HEK293 (cell line): ENCODE results near the gene ARPC2.

Experiments used
- CTCF ChIA-PET: fragments of 350-600 bp; formaldehyde crosslinking; extraction: SDS; loops from one replicate; lab custom pipeline; 2021; ENCODE audit warnings: antibody characterized with exemption; lab: Yijun Ruan, JAX
- POLR2A ChIA-PET: fragments of 300-600 bp; formaldehyde crosslinking; extraction: SDS; loops from one replicate; lab custom pipeline; 2020; ENCODE audit warnings: antibody characterized with exemption, inconsistent platforms; lab: Yijun Ruan, JAX
- H3K27ac ChIP-seq: fragments of 200-500 bp; sonication (Bioruptor generic); 2 replicates; pipeline ENCODE4 v1.5.1; 2014; ENCODE audit warnings: low read depth, low read length, control low read depth, inconsistent platforms; ENCODE audit errors: extremely low read depth
- H3K36me3 ChIP-seq, 2 experiments: fragments of 200-500 bp in 1 of 2; sonication (Bioruptor generic) in 1 of 2; 1 replicate in 1 of 2; 2 replicates in 1 of 2; pipeline ENCODE4 v1.5.1; 2014 to 2017; ENCODE audit warnings: inconsistent platforms in 2 of 2, low read length in 2 of 2; ENCODE audit not compliant: control insufficient read depth in 2 of 2, insufficient read depth in 1 of 2
- H3K4me1 ChIP-seq: fragments of 200-500 bp; sonication (Bioruptor generic); 2 replicates; pipeline ENCODE4 v1.5.1; 2014; ENCODE audit warnings: mild to moderate bottlenecking, low read length, inconsistent platforms; ENCODE audit not compliant: control insufficient read depth, insufficient read depth
- H3K4me3 ChIP-seq: 2 replicates; pipeline ENCODE4 v1.5.1; 2011; ENCODE audit warnings: low read depth, mild to moderate bottlenecking, control low read depth, low read length, moderate library complexity
- H3K9me3 ChIP-seq: fragments of 200-500 bp; sonication (Bioruptor generic); 2 replicates; pipeline ENCODE4 v1.5.1; 2014; ENCODE audit warnings: low read depth, low read length, inconsistent platforms; ENCODE audit not compliant: control insufficient read depth, insufficient read depth
- FEZF1 ChIP-seq: fragments of 450-650 bp; formaldehyde crosslinking; IDR thresholded peaks from 2 replicates; pipeline ENCODE4 v1.5.1; 2016; ENCODE audit warnings: missing biosample characterization, missing genetic modification characterization
- HOXA7 ChIP-seq: sonication (generic); formaldehyde crosslinking; IDR thresholded peaks from 2 replicates; pipeline ENCODE4 v1.8.1; 2022; ENCODE audit warnings: missing genetic modification reagents, borderline replicate concordance
- KLF1 ChIP-seq: fragments of 450-650 bp; formaldehyde crosslinking; IDR thresholded peaks from 2 replicates; pipeline ENCODE4 v1.5.1; 2016; ENCODE audit warnings: missing biosample characterization, missing genetic modification characterization
- ZBTB17 ChIP-seq: fragments of 450-650 bp; formaldehyde crosslinking; IDR thresholded peaks from 2 replicates; pipeline ENCODE4 v1.5.1; 2016; ENCODE audit warnings: missing biosample characterization, missing genetic modification characterization
- ZFHX2 ChIP-seq: fragments of 450-650 bp; formaldehyde crosslinking; conservative IDR thresholded peaks from 2 replicates; pipeline ENCODE4 v1.5.1; 2016; ENCODE audit warnings: missing biosample characterization, missing genetic modification characterization
- ZFP69B ChIP-seq: fragments of 450-650 bp; formaldehyde crosslinking; IDR thresholded peaks from 2 replicates; pipeline ENCODE4 v1.5.1; 2016; ENCODE audit warnings: missing biosample characterization, missing genetic modification characterization
- ZNF112 ChIP-seq: fragments of 450-650 bp; formaldehyde crosslinking; IDR thresholded peaks from 2 replicates; pipeline ENCODE4 v1.5.0; 2017; ENCODE audit warnings: missing biosample characterization, missing genetic modification characterization
- ZNF155 ChIP-seq: fragments of 450-650 bp; formaldehyde crosslinking; IDR thresholded peaks from 2 replicates; pipeline ENCODE4 v1.5.1; 2016; ENCODE audit warnings: missing biosample characterization, missing genetic modification characterization
- ZNF223 ChIP-seq: fragments of 450-650 bp; formaldehyde crosslinking; IDR thresholded peaks from 2 replicates; pipeline ENCODE4 v1.5.1; 2016; ENCODE audit warnings: missing biosample characterization, missing genetic modification characterization
- ZNF23 ChIP-seq: fragments of 450-650 bp; formaldehyde crosslinking; IDR thresholded peaks from 2 replicates; pipeline ENCODE4 v1.5.1; 2016; ENCODE audit warnings: missing biosample characterization, missing genetic modification characterization, borderline replicate concordance
- ZNF239 ChIP-seq: fragments of 450-650 bp; formaldehyde crosslinking; IDR thresholded peaks from 2 replicates; pipeline ENCODE4 v1.5.1; 2016; ENCODE audit warnings: missing biosample characterization, missing genetic modification characterization
- ZNF324 ChIP-seq: fragments of 450-650 bp; formaldehyde crosslinking; IDR thresholded peaks from 2 replicates; pipeline ENCODE4 v1.5.1; 2016; ENCODE audit warnings: missing biosample characterization, missing genetic modification characterization
- ZNF335 ChIP-seq: fragments of 450-650 bp; formaldehyde crosslinking; conservative IDR thresholded peaks from 2 replicates; pipeline ENCODE4 v1.5.1; 2016; ENCODE audit warnings: missing biosample characterization, missing genetic modification characterization
- ZNF366 ChIP-seq: fragments of 450-650 bp; formaldehyde crosslinking; conservative IDR thresholded peaks from 2 replicates; pipeline ENCODE4 v1.5.1; 2016; ENCODE audit warnings: missing biosample characterization, missing genetic modification characterization
- ZNF530 ChIP-seq: fragments of 450-650 bp; formaldehyde crosslinking; IDR thresholded peaks from 2 replicates; pipeline ENCODE4 v1.5.1; 2016; ENCODE audit warnings: low read depth, missing biosample characterization, missing genetic modification characterization
- ZNF558 ChIP-seq: fragments of 450-650 bp; formaldehyde crosslinking; IDR thresholded peaks from 2 replicates; pipeline ENCODE4 v1.5.1; 2016; ENCODE audit warnings: missing biosample characterization, missing genetic modification characterization
- ZNF571 ChIP-seq: fragments of 450-650 bp; formaldehyde crosslinking; IDR thresholded peaks from 2 replicates; pipeline ENCODE4 v1.5.0; 2017; ENCODE audit warnings: missing biosample characterization, missing genetic modification characterization
- ZNF600 ChIP-seq: fragments of 450-650 bp; formaldehyde crosslinking; IDR thresholded peaks from 2 replicates; pipeline ENCODE4 v1.5.1; 2016; ENCODE audit warnings: missing biosample characterization, missing genetic modification characterization
- ZNF707 ChIP-seq: fragments of 450-650 bp; formaldehyde crosslinking; IDR thresholded peaks from 2 replicates; pipeline ENCODE4 v1.5.1; 2016; ENCODE audit warnings: missing biosample characterization, missing genetic modification characterization
- TF ChIP-seq, protein P1 (sequence below): fragments of 450-650 bp; formaldehyde crosslinking; IDR thresholded peaks from 2 replicates; pipeline ENCODE4 v1.5.1; 2016; ENCODE audit warnings: missing biosample characterization, missing genetic modification characterization
- TF ChIP-seq, protein P2 (sequence below): fragments of 450-650 bp; formaldehyde crosslinking; IDR thresholded peaks from 2 replicates; pipeline ENCODE4 v1.5.1; 2017; ENCODE audit warnings: missing biosample characterization, missing genetic modification characterization
- TF ChIP-seq, protein P3 (sequence below): fragments of 450-650 bp; formaldehyde crosslinking; IDR thresholded peaks from 2 replicates; pipeline ENCODE4 v1.5.1; 2016; ENCODE audit warnings: missing biosample characterization, missing genetic modification characterization
- TF ChIP-seq, protein P4 (sequence below): fragments of 450-650 bp; formaldehyde crosslinking; IDR thresholded peaks from 2 replicates; pipeline ENCODE4 v1.5.1; 2016; ENCODE audit warnings: missing biosample characterization, missing genetic modification characterization

ARPC2 gene

DNA sequence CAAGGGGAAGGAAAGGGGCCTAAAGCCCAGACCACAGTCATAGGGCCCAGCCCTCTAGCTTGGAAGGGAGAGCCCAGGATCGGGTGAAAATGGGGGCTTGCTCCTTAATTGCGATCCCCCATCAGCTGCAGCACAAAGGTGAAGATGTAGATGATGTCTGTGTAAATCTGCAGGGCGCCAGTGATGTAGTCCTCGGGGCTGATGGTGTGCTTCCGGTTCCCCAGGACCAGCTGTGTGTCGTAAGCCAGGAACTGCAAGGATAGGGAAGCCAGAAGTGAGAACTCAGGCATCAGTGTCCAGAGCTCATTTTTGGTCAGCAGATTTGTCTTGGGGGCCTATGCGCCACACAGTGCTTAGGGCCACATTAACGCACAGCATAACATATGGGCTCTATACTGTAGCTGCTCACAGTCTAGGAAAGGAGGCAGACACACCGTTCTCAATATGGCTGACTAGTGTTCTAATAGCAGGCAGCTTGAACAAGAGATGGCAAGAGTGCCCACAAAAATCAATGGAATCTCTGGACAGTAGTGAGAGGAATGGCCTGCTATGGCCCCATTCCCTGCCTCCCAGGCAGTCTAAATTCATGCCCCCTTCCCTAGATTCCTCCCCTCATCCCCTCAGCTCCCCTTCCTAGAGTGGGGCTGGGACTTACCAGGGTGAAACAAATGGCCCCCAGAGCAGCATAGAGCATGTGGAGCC is 58.5 kb downstream of the ARPC2 start:
- H3K27ac ChIP-seq = no peak overlapping the region

DNA sequence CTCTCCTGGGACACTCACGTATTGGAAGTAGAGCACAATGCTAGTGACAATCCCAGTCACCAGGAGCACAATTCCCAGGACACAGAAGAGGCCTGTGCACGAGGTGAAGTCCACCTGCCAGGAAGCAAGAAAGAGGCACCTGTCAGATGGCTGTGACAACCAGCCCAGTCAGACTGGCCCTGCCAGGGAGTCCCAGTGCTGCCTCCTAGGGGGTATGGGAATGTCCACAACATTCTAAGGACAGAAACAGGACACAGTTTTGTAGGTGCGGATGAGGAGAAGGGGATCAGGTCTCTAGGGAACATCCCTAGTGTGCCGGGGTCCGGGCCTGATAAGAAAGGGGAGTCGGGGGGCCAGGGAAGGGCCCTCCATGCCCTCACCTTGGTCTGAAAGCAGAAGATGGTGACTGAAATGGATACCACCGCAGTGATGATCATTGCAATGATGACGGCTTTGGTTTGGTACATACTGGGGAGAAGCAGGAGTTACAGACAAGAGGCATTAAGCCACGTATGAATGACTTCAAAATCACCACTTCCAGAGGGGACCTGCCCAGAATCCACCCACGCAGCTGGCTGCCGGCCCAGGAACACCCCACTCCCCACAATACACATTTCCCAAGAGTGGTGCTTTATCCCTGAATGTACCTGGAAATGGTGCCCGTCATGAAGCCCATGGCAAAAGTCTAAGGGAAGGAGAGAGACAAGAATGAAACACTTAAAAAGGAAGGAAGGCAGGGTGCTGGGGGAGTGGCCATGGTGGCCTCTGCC is 60.2 kb downstream of the ARPC2 start:
- TF ChIP-seq ZFHX2 (tag by site-specific recombination) = no peak
- TF ChIP-seq, protein P1, sequence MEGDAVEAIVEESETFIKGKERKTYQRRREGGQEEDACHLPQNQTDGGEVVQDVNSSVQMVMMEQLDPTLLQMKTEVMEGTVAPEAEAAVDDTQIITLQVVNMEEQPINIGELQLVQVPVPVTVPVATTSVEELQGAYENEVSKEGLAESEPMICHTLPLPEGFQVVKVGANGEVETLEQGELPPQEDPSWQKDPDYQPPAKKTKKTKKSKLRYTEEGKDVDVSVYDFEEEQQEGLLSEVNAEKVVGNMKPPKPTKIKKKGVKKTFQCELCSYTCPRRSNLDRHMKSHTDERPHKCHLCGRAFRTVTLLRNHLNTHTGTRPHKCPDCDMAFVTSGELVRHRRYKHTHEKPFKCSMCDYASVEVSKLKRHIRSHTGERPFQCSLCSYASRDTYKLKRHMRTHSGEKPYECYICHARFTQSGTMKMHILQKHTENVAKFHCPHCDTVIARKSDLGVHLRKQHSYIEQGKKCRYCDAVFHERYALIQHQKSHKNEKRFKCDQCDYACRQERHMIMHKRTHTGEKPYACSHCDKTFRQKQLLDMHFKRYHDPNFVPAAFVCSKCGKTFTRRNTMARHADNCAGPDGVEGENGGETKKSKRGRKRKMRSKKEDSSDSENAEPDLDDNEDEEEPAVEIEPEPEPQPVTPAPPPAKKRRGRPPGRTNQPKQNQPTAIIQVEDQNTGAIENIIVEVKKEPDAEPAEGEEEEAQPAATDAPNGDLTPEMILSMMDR (tag by site-specific recombination) = peak; percentile 31; the same call in 1 of the 2 replicates
- H3K4me3 ChIP-seq = no peak overlapping the region
- H3K27ac ChIP-seq = no peak overlapping the region
- H3K9me3 ChIP-seq = no peaks in the 10 kb centered on the region
- H3K4me1 ChIP-seq = peaks cover 3% of the 10 kb centered on the region; the same call in 1 of the 2 replicates
- POLR2A ChIA-PET = interaction anchor here (0.5 to 1.4 kb wide), 2 partner anchors 10 to 46 kb away, joined by 5 to 7 read pairs; no protein-coding TSS in a partner anchor
- H3K36me3 ChIP-seq = peaks cover 4 to 84% of the 10 kb centered on the region in 2 experiments; a peak in 2 of 3 replicates
- CTCF ChIA-PET = interaction anchor here (0.5 to 7.3 kb wide), 3 partner anchors 16 to 698 kb away, joined by 3 to 89 read pairs (median 3); partner anchors contain the start of gene TMBIM1

More for the DNA sequence above, 58.5 kb downstream of the ARPC2 start:
- H3K4me1 ChIP-seq = peaks cover 3% of the 10 kb centered on the region; the same call in 1 of the 2 replicates
- POLR2A ChIA-PET = interaction anchor here (0.5 to 4.3 kb wide), 3 partner anchors 11 to 130 kb away, joined by 4 to 29 read pairs (median 7); no protein-coding TSS in a partner anchor
- no peaks in the 10 kb centered on the region for H3K9me3 ChIP-seq
- CTCF ChIA-PET = interaction anchor here (0.6 to 7.3 kb wide), 6 partner anchors 10 to 191 kb away, joined by 3 to 89 read pairs (median 4); partner anchors contain the start of gene TMBIM1
- TF ChIP-seq ZNF558 (tag by site-specific recombination) (no peak), HOXA7 (no peak), ZNF600 (no peak), FEZF1 (no peak), ZNF324 (tag by site-specific recombination) (no peak), ZNF366 (tag by site-specific recombination) (no peak), ZNF571 (no peak), ZNF223 (tag by site-specific recombination) (no peak), KLF1 (tag by site-specific recombination) (no peak), ZNF112 (tag by site-specific recombination) (no peak), ZNF335 (tag by site-specific recombination) (no peak)
- TF ChIP-seq, all 188 proteins: peak for 0
- Histone ChIP-seq H3K4me3 (no peak overlapping the region), H3K36me3 (peaks cover 4 to 81% of the 10 kb centered on the region in 2 experiments; a peak in 2 of 3 replicates)

DNA sequence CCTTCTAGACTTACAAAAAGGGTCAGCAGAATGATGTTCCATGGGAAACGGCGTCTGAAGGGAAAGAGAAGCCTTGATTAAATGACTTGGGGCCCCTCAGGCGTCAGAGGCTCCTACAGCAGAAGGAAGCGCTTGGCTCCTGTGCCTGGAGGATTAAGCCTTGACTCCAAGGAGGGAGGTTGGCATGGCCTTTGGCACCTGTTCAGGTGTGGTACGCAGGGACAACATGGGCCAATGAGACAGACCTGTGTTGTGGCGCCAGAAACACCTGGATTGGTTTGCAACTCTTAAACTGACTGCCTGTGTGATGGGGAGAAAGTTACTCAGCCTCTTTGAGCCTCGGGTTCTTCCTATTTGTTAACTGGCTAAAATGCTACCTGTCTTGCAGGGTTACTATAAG is 60.9 kb downstream of the ARPC2 start:
- H3K4me1 ChIP-seq = peaks cover 2% of the 10 kb centered on the region; the same call in 1 of the 2 replicates
- H3K27ac ChIP-seq = no peak overlapping the region
- no peaks in the 10 kb centered on the region for H3K9me3 ChIP-seq
- POLR2A ChIA-PET = interaction anchor here (1.0 kb wide), 1 partner anchor 9 kb away, joined by 3 read pairs; no protein-coding TSS in a partner anchor
- TF ChIP-seq ZFP69B (no peak), ZBTB17 (tag by site-specific recombination) (no peak), ZNF239 (tag by site-specific recombination) (no peak), ZNF324 (tag by site-specific recombination) (no peak), ZNF23 (tag by site-specific recombination) (no peak), ZNF707 (tag by site-specific recombination) (no peak), ZNF530 (tag by site-specific recombination) (no peak), ZNF155 (no peak)
- TF ChIP-seq, protein P2, sequence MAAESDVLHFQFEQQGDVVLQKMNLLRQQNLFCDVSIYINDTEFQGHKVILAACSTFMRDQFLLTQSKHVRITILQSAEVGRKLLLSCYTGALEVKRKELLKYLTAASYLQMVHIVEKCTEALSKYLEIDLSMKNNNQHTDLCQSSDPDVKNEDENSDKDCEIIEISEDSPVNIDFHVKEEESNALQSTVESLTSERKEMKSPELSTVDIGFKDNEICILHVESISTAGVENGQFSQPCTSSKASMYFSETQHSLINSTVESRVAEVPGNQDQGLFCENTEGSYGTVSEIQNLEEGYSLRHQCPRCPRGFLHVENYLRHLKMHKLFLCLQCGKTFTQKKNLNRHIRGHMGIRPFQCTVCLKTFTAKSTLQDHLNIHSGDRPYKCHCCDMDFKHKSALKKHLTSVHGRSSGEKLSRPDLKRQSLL = no peak
- TF ChIP-seq, protein P3, sequence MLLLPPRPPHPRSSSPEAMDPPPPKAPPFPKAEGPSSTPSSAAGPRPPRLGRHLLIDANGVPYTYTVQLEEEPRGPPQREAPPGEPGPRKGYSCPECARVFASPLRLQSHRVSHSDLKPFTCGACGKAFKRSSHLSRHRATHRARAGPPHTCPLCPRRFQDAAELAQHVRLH (tag by site-specific recombination) = no peak
- TF ChIP-seq, protein P4, sequence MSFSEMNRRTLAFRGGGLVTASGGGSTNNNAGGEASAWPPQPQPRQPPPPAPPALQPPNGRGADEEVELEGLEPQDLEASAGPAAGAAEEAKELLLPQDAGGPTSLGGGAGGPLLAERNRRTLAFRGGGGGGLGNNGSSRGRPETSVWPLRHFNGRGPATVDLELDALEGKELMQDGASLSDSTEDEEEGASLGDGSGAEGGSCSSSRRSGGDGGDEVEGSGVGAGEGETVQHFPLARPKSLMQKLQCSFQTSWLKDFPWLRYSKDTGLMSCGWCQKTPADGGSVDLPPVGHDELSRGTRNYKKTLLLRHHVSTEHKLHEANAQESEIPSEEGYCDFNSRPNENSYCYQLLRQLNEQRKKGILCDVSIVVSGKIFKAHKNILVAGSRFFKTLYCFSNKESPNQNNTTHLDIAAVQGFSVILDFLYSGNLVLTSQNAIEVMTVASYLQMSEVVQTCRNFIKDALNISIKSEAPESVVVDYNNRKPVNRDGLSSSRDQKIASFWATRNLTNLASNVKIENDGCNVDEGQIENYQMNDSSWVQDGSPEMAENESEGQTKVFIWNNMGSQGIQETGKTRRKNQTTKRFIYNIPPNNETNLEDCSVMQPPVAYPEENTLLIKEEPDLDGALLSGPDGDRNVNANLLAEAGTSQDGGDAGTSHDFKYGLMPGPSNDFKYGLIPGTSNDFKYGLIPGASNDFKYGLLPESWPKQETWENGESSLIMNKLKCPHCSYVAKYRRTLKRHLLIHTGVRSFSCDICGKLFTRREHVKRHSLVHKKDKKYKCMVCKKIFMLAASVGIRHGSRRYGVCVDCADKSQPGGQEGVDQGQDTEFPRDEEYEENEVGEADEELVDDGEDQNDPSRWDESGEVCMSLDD (tag by site-specific recombination) = no peak
- H3K4me3 ChIP-seq = no peak overlapping the region
- peaks cover 4 to 82% of the 10 kb centered on the region in 2 experiments; a peak in 2 of 3 replicates for H3K36me3 ChIP-seq
- CTCF ChIA-PET = no interaction called here
